Cardiac fibroblast (primary cell): ENCODE data around the gene EXOC6B.
A peak's percentile ranks its signal among the peaks of the same experiment; 100 is the strongest.

Experiments used
- DNase-seq, 2 donors: peaks; one replicate each; pipeline versions ENCODE4 v3.0.0 to v3.0.0-alpha.2; 2010; ENCODE audit warnings: low read depth in 2 of 2
- H3K4me3 ChIP-seq, 2 donors: replicated peaks in 1 of 2; 1 replicate in 1 of 2; 2 replicates in 1 of 2; pipeline ENCODE4 v1.5.1; 2011; ENCODE audit warnings: low read depth in 2 of 2, low read length in 2 of 2, mild to moderate bottlenecking in 2 of 2, moderate library complexity in 1 of 2
- CTCF ChIP-seq: IDR thresholded peaks from one replicate; pipeline ENCODE4 v1.5.1; 2011; ENCODE audit warnings: low read depth, mild to moderate bottlenecking, low read length, inconsistent platforms

Gene EXOC6B

GRCh38 chr2:72613931-72614330 lies 211.9 kb downstream of the EXOC6B start:
- H3K4me3 ChIP-seq = no peak overlapping the region
- DNase-seq = peak in 1 of 2 donors; percentile 30
- TF ChIP-seq CTCF = no peak

- no peak for TF ChIP-seq CTCF
- no peak overlapping the region for H3K4me3 ChIP-seq
- no peak for DNase-seq
Measured at GRCh38 chr2:72612614-72613160, 213.1 kb downstream of the EXOC6B start.

GRCh38 chr2:72607189-72607588 lies 218.6 kb downstream of the EXOC6B start:
- TF ChIP-seq CTCF = no peak
- DNase-seq = no peak
- no peak overlapping the region for H3K4me3 ChIP-seq

DNA sequence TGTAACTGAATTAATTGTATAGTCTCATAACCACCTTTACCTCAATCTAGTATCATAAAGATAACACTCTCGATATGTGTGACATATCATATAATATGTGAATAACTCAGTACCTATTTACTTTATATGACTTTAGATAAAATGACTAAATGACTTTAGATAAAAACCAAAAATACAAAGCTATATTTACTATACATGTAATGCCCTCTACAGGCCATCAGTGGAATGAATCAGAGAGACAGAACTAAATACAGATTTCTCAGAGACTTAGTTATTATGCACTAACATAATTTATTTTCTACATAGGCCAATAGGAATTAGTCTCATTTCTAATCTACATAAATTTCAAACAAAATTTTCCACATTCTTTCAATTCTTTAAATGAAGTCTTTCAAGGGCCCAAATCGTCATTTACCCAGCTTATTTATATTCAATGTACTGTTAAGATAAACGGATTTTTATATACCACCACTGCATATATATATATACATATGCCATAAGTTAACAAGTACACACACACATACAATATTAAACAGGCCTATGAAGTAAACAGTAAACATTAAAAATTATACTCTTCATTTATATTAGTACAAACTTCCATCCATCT lies 219.9 kb downstream of the EXOC6B start:
- TF ChIP-seq CTCF = peak; percentile 63
- DNase-seq = peak; percentile 43 to 45
- no peak overlapping the region for H3K4me3 ChIP-seq

DNA sequence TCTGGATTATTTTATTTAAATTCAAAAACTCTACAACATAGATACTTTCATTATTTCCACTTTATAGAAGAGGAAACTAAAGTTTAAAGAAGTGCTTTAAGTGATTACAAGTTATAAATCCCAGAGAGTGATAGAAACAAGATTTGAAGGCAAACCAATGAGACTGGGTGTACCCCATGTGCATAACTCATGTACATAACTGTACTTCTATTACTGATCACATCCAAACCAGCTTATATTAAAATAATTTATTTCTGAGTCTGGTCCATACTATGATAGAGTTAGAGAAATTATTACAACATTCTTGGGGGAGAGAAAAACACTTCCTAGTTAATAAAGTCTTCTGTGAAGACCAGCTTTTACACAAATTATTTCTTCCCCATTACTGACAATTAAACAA lies 221.4 kb downstream of the EXOC6B start:
- H3K4me3 ChIP-seq = no peak overlapping the region
- no peak for TF ChIP-seq CTCF
- DNase-seq = no peak

- no peak for TF ChIP-seq CTCF
- H3K4me3 ChIP-seq = no peak overlapping the region
- peak; percentile 14 to 21 for DNase-seq
Measured at GRCh38 chr2:72603481-72603880, 222.4 kb downstream of the EXOC6B start.

GRCh38 chr2:72602711-72603110 lies 223.1 kb downstream of the EXOC6B start:
- no peak for TF ChIP-seq CTCF
- DNase-seq = no peak
- H3K4me3 ChIP-seq = no peak overlapping the region
